Nephron progenitor cell (in vitro differentiated cells): ENCODE results near the gene FBLIM1.

ENCODE experiments used
- DNase-seq: peaks from one replicate; pipeline ENCODE4 v3.0.0; 2021
- H3K27ac Mint-ChIP-seq: 2 replicates; pipeline ENCODE4 v1.8.0; 2021; ENCODE audit warnings: mild to moderate bottlenecking, moderate library complexity, mixed read lengths
- H3K27me3 Mint-ChIP-seq: 2 replicates; pipeline ENCODE4 v1.8.0; 2021; ENCODE audit warnings: mild to moderate bottlenecking, low read depth, mixed read lengths; ENCODE audit not compliant: poor library complexity
- H3K36me3 Mint-ChIP-seq: 2 replicates; pipeline ENCODE4 v1.8.0; 2021; ENCODE audit warnings: low read depth, mixed read lengths
- H3K4me1 Mint-ChIP-seq: 2 replicates; pipeline ENCODE4 v1.8.0; 2021; ENCODE audit warnings: mixed read lengths
- H3K4me3 Mint-ChIP-seq: 2 replicates; pipeline ENCODE4 v1.8.0; 2021; ENCODE audit warnings: mild to moderate bottlenecking, moderate library complexity, mixed read lengths
- H3K9me3 Mint-ChIP-seq: 2 replicates; pipeline ENCODE4 v1.8.0; 2021; ENCODE audit warnings: mild to moderate bottlenecking, moderate library complexity, mixed read lengths
- TF ChIP-seq, protein P1 (sequence below): fragments of 200-600 bp; sonication (generic); IDR thresholded peaks from 2 replicates; pipeline ENCODE4 v1.5.0; 2021; ENCODE audit warnings: antibody characterized with exemption

FBLIM1 gene

DNA sequence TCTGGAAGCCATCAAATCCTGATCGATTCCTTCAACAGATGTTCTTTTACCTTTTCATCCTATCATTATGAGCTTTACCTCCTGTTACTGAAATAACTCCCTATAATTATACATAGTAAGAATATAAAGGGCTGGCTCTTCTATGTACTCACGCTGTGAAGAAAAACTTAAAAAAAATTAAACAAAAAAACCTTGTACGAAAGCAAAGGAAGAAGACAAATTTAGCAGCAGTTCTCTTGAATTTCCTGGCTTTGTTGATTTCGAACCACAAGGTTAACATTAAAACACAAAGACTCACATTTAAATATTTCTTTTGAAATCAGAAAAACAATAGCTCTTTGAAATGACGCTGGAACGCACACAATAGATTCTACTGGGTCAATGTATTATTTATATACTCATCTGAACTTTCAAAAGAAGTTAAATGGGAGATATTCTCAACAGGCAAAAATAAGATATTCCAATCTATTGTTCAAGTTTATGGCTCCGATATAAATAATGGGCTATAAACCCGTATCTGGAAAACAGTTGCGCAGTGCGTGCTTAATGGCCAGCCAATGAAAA lies 75.3 kb downstream of the FBLIM1 start:
- H3K27ac Mint-ChIP-seq: peak overlapping the region; percentile 100
- DNase-seq: no peak
- peak overlapping the region; percentile 94 for H3K4me3 Mint-ChIP-seq
- TF ChIP-seq, protein P1, sequence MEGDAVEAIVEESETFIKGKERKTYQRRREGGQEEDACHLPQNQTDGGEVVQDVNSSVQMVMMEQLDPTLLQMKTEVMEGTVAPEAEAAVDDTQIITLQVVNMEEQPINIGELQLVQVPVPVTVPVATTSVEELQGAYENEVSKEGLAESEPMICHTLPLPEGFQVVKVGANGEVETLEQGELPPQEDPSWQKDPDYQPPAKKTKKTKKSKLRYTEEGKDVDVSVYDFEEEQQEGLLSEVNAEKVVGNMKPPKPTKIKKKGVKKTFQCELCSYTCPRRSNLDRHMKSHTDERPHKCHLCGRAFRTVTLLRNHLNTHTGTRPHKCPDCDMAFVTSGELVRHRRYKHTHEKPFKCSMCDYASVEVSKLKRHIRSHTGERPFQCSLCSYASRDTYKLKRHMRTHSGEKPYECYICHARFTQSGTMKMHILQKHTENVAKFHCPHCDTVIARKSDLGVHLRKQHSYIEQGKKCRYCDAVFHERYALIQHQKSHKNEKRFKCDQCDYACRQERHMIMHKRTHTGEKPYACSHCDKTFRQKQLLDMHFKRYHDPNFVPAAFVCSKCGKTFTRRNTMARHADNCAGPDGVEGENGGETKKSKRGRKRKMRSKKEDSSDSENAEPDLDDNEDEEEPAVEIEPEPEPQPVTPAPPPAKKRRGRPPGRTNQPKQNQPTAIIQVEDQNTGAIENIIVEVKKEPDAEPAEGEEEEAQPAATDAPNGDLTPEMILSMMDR: no peak
- peaks cover 48% of the 10 kb centered on the region for H3K4me1 Mint-ChIP-seq
- peaks cover 37% of the 10 kb centered on the region for H3K36me3 Mint-ChIP-seq
- H3K27me3 Mint-ChIP-seq: peaks cover 12% of the 10 kb centered on the region
- H3K9me3 Mint-ChIP-seq: peaks cover 26% of the 10 kb centered on the region

DNA sequence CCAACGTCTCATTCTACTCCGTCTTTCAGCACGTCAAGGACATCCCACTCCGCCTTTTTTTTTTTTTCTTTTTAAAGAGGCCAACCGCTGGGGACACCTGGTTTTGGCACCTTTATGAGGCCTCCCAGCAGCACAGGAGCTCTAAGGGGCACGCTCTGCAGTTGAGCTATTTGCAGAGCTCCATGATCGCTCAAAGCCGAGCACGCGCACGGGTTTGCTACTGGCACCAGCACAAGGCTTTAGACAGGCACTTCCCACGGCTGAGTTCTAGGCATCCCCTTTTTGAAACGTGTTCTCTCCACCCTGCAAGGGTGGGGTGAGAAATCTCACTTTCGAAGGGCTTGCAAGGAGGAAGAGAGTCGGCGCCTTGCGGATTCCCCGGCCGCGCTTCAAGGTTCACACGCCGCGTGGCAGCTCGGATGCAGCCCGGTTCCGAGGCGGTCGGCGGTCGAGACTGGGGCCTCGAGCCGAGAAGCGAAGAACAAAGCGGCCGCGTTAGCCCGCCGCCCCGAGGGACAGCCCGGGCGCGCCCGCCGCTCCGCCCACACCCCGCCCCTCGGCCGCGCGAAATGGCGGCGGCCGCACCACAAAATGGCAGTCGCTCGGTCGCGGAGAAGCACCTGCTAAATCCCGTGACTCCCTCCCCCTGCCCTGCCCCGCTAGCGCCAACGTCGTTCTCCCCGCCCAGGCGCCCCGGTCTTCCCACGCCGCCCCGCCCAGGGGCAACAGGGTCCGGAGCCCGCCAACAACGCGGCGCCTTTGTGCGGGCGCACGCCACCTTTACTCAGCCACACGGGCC lies 76.0 kb downstream of the FBLIM1 start:
- TF ChIP-seq, protein P1: no peak
- peaks cover 42% of the 10 kb centered on the region for H3K4me1 Mint-ChIP-seq
- H3K9me3 Mint-ChIP-seq: peaks cover 26% of the 10 kb centered on the region
- peaks cover 31% of the 10 kb centered on the region for H3K36me3 Mint-ChIP-seq
- peak; percentile 88 for DNase-seq
- peaks cover 12% of the 10 kb centered on the region for H3K27me3 Mint-ChIP-seq
- peak overlapping the region; percentile 100 for H3K27ac Mint-ChIP-seq
- H3K4me3 Mint-ChIP-seq: peak overlapping the region; percentile 94

DNA sequence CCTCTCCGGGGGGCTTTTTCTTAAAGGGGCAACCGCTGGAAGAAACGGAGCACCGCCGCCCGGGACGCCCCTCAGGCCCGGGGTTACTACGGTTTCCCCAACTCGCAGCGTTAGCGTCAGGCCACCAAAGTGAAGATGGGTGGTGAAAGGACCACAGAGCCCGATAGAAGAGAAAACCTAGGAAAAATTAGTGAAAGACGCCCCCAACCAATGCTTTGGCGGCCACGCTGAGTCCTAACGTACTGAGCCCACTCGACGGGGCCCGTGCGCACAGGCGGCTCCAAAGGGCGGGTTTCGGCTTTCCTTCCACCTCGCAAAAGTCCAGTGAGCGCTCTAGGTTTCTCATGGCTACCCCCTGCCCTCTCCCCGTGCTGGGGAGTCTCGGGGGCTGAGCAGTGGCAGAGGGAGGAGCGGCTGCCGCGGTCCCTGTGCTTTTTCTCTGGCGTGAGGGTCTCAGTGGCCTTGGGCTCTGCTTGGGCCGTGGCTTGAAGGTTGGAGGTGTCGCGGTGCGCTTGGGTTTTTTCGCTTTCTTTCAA lies 76.7 kb downstream of the FBLIM1 start:
- no peak for DNase-seq
- Mint-ChIP-seq H3K27me3 (peaks cover 12% of the 10 kb centered on the region), H3K4me1 (peaks cover 35% of the 10 kb centered on the region), H3K36me3 (peaks cover 24% of the 10 kb centered on the region), H3K4me3 (peak overlapping the region; percentile 94), H3K27ac (peak overlapping the region; percentile 100), H3K9me3 (peaks cover 26% of the 10 kb centered on the region)
- TF ChIP-seq, protein P1: no peak

DNA sequence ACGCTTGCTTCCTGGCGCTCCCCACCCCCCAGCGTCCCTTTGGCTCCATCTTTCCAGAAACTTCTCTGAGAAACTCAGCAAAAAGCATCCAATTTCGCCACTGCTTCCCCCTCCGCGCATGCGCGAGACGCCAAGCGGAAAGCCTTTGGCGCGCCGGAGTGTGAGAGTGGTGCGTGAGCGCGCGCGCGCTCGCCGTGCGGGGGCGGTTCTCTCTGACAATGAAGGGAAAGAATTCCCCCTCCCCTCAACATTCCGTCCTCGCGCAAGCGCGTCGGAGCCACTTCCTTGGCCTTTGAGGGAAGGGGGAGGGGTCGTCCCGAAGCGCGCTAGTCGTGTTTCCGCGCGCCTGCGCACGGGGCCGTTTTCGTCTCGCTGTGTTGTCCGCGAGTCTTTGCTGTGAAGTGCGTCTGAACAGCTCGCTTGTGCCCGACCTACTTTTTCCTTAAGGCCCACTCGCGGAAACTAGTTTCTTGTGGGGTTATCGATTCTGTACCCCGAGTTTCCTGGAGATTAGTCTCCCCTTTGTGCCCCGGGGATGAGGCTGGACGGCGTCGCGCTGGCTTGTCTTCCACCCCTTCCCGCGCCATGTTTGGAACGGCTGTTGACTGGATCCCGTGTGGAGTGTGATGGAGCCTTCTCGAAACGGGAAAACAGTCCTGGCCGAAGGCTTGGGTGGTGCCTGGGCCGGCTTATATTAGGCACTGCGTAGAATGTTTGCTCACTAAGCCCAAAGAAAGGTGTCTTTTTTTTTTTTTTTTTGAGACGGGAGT lies 77.3 kb downstream of the FBLIM1 start:
- TF ChIP-seq, protein P1: no peak
- Mint-ChIP-seq H3K36me3 (peaks cover 22% of the 10 kb centered on the region), H3K9me3 (peaks cover 26% of the 10 kb centered on the region), H3K27me3 (peaks cover 12% of the 10 kb centered on the region), H3K4me1 (peaks cover 29% of the 10 kb centered on the region), H3K4me3 (peak overlapping the region; percentile 94), H3K27ac (peak overlapping the region; percentile 100)
- DNase-seq: peak; percentile 98
